Common myeloid progenitor, CD34-positive (primary cell): ENCODE data around the gene KIF14.
"Not testable (repeated sequence)": the region's sequence is repeated elsewhere in the genome, so short reads cannot be mapped to it uniquely, and the experiment has no call there.

Experiments used
- CTCF ChIA-PET: fragments of 350-600 bp; sonication (Branson Sonifier 250); formaldehyde crosslinking; loops from one replicate; lab custom pipeline; 2021; ENCODE audit warnings: antibody characterized with exemption; lab: Charles Lee
- POLR2A ChIA-PET: fragments of 350-600 bp; sonication (Branson Sonifier 250); formaldehyde crosslinking; loops from one replicate; lab custom pipeline; 2021; ENCODE audit warnings: antibody characterized with exemption; lab: Charles Lee
- DNase-seq, 3 donors: peaks; one replicate each; pipeline versions ENCODE4 v3.0.0 to v3.0.0-alpha.2; 2013
- H3K27ac ChIP-seq, 2 experiments: 1 replicate in 1 of 2; 2 replicates in 1 of 2; pipeline ENCODE4 v1.7.0; 2013; ENCODE audit warnings: inconsistent platforms in 2 of 2, low read length in 2 of 2, mild to moderate bottlenecking in 2 of 2, low read depth in 1 of 2, moderate library complexity in 1 of 2; ENCODE audit not compliant: severe bottlenecking in 2 of 2, insufficient read depth in 1 of 2, poor library complexity in 1 of 2
- H3K27me3 ChIP-seq, 5 experiments: replicated peaks in 2 of 5; 1 replicate in 3 of 5; 2 replicates in 2 of 5; pipeline versions ENCODE4 v1.6.1 to v1.7.0; 2013; ENCODE audit warnings: low read length in 4 of 5, mild to moderate bottlenecking in 2 of 5, moderate library complexity in 2 of 5, inconsistent platforms in 1 of 5; ENCODE audit not compliant: insufficient read depth in 5 of 5, control insufficient read depth in 4 of 5
- H3K36me3 ChIP-seq, 4 experiments: 1 replicate in 2 of 4; 2 replicates in 2 of 4; pipeline versions ENCODE4 v1.6.1 to v1.7.0; 2013; ENCODE audit warnings: low read length in 3 of 4, control low read depth in 1 of 4, mild to moderate bottlenecking in 1 of 4; ENCODE audit not compliant: control insufficient read depth in 4 of 4, insufficient read depth in 4 of 4
- H3K4me1 ChIP-seq, 4 experiments: 1 replicate in 3 of 4; 2 replicates in 1 of 4; pipeline versions ENCODE4 v1.6.1 to v1.7.1; 2013; ENCODE audit warnings: low read length in 3 of 4, mild to moderate bottlenecking in 3 of 4, control low read depth in 1 of 4, inconsistent platforms in 1 of 4, moderate library complexity in 1 of 4; ENCODE audit not compliant: control insufficient read depth in 4 of 4, insufficient read depth in 4 of 4; ENCODE audit errors: control extremely low read depth in 1 of 4
- H3K4me3 ChIP-seq, 7 experiments: 1 replicate in 4 of 7; 2 replicates in 3 of 7; pipeline versions ENCODE4 v1.5.1 to v1.7.0; 2013; ENCODE audit warnings: mild to moderate bottlenecking in 7 of 7, low read length in 6 of 7, moderate library complexity in 6 of 7, inconsistent platforms in 2 of 7, low read depth in 2 of 7, control low read depth in 1 of 7; ENCODE audit not compliant: insufficient read depth in 4 of 7, control insufficient read depth in 1 of 7; ENCODE audit errors: extremely low read depth in 1 of 7
- H3K9me3 ChIP-seq, 5 experiments: 1 replicate in 4 of 5; 2 replicates in 1 of 5; pipeline versions ENCODE4 v1.6.1 to v1.7.1; 2013; ENCODE audit warnings: low read length in 4 of 5, mild to moderate bottlenecking in 2 of 5, inconsistent platforms in 1 of 5, low read depth in 1 of 5, moderate library complexity in 1 of 5; ENCODE audit not compliant: control insufficient read depth in 4 of 5, insufficient read depth in 2 of 5; ENCODE audit errors: control extremely low read depth in 1 of 5
- WGBS: methylation state at CpG from one replicate; pipeline ENCODE4 v1.1.5; 2013; ENCODE audit not compliant: insufficient coverage; 5-methylcytosine and 5-hydroxymethylcytosine counted together

Gene KIF14

GRCh38 chr1:200530623-200531261 is 89.8 kb downstream of the KIF14 start:
- no peak overlapping the region for H3K4me3 ChIP-seq
- peak in 2 of 3 donors; percentile 22 to 45 for DNase-seq
- peaks cover 0 to 16% (median 6%) of the 10 kb centered on the region in 4 experiments for H3K4me1 ChIP-seq
- no peaks in the 10 kb centered on the region for H3K36me3 ChIP-seq
- CTCF ChIA-PET, result no interaction called here
- H3K27me3 ChIP-seq, result no peaks in the 10 kb centered on the region
- H3K9me3 ChIP-seq, result no peaks in the 10 kb centered on the region
- POLR2A ChIA-PET, result no interaction called here
- H3K27ac ChIP-seq, result no peak overlapping the region
- 100% methylated on average over 2 of the region's 7 CpGs for WGBS

DNA sequence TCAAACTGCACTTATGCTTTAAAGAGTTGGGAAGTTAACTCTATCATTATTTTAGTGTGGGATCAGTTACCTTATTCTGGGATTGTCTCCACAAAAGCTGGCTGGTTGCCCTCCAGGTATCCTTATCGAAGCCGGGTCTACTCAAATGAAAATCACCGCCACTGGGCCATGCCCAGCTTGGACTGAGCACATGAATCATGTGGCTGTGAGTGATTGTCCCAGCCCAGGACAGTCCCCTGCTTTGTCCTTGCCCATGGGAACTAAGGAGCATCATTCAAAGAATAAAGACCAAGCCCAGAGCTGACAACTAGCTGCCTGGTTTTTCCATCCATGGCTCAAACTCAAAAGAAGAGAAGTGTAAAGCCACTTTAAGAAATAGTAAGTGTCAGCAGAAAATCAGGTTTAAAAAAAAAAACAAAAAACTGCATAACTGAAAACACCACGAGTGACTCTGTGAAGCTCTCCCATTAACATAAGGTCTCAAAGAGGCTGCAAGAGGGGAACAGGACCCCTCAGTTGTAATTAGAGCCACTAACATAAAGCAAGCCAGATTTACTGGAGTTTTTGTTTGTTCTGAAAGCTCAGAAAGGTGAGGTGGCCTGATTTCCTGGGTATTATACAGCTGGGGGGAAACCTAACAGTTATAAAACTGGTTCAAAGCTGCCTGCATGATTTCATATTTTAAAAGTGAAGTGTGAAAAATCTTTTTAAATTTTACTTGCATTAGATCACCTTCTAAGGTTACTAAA is 91.5 kb downstream of the KIF14 start:
- no peaks in the 10 kb centered on the region for H3K9me3 ChIP-seq
- no peaks in the 10 kb centered on the region for H3K36me3 ChIP-seq
- no peak overlapping the region for H3K4me3 ChIP-seq
- ChIA-PET POLR2A (no interaction called here), CTCF (interaction anchor here (0.8 kb wide), 1 partner anchor 9 kb away, joined by 5 read pairs; no protein-coding TSS in a partner anchor)
- H3K27me3 ChIP-seq, result no peaks in the 10 kb centered on the region
- no peak for DNase-seq
- no peak overlapping the region for H3K27ac ChIP-seq
- WGBS, result 100% methylated on average over 3 of the region's 4 CpGs
- peaks cover 0 to 25% (median 8%) of the 10 kb centered on the region in 4 experiments for H3K4me1 ChIP-seq

DNA sequence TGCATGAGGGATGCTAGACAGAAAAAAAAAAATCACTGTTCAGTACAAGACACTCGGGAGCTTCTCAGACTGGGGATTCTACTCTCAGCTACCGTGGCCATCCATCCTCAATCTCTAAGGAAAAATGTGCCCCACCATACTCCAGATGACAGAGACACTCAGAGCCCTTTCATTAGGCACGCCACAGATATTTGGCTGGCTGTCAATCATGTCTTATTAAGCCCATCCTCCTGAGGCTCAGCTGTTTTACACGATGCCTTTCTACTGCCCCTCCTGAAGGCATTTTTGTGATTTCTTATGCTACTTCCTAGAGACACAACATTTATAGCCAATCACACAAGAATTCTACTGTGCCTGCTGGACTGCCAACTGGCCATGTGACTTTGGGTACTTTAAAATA is 92.9 kb downstream of the KIF14 start:
- CTCF ChIA-PET, result no interaction called here
- WGBS, result 90% methylated on average over 3 of the region's 4 CpGs

DNA sequence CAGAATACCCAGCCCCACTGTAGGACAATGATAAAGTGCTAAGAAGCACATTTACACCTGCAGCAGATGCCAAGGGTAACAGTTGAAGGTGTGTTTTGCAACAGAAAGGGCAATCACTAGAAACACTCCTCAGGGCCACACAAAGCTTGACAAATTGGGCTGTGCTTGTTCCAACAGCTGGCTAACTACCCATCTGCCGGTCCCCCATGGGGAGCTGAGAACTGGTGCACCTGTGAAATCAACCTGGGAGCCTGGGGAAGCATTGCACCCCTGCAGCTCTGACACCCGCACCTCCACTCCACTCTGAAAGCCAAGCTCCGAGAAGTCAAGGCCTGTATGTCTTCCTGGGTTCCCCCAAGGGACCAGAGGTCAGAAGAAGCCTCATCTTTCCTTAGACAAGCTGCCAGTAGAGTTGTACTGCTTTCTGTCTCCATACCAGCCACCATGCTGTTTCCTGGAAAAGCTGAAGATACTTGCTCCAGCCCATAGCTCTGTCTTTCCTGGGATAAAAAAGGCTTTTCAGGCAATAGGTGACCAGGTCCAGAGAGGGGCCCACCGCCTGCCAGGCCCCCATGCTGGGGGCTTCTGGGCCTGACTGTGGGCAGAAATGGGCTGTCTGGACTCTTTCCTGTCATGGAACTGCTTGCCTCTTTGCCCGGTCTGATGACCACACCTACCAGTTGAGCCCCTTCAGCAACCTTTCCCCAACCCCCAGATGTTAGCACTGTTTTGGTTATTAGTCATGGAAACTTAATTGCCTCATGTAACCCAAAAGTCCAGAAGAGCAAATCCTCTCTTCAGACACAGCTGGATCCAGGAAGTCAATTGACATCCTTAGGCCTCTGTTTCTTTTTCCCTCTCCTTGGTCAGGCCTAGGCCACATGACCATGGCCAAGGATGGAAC is 93.6 kb downstream of the KIF14 start:
- Histone ChIP-seq H3K36me3 (no peaks in the 10 kb centered on the region), H3K27ac (no peak overlapping the region), H3K9me3 (no peaks in the 10 kb centered on the region), H3K4me1 (peaks cover 0 to 25% (median 8%) of the 10 kb centered on the region in 4 experiments), H3K27me3 (no peaks in the 10 kb centered on the region), H3K4me3 (no peak overlapping the region)
- DNase-seq, result no peak
- ChIA-PET CTCF (interaction anchor here (0.8 kb wide), 1 partner anchor 18 kb away, joined by 4 read pairs; no protein-coding TSS in a partner anchor), POLR2A (no interaction called here)
- WGBS, result 92% methylated on average over 5 of the region's 5 CpGs

More for the DNA sequence above, 92.9 kb downstream of the KIF14 start:
- Histone ChIP-seq H3K9me3 (no peaks in the 10 kb centered on the region), H3K4me1 (peaks cover 0 to 25% (median 8%) of the 10 kb centered on the region in 4 experiments), H3K36me3 (no peaks in the 10 kb centered on the region), H3K27me3 (no peaks in the 10 kb centered on the region), H3K27ac (no peak overlapping the region), H3K4me3 (no peak overlapping the region)
- no peak for DNase-seq
- POLR2A ChIA-PET, result no interaction called here

GRCh38 chr1:200525090-200525987 is 95.2 kb downstream of the KIF14 start:
- Histone ChIP-seq H3K27ac (no peak overlapping the region), H3K36me3 (no peaks in the 10 kb centered on the region), H3K27me3 (no peaks in the 10 kb centered on the region), H3K4me3 (peak overlapping the region in 1 of 7 experiments; percentile 10), H3K4me1 (peaks cover 0 to 17% (median 6%) of the 10 kb centered on the region in 4 experiments), H3K9me3 (no peaks in the 10 kb centered on the region)
- DNase-seq, result peak; percentile 15 to 76 (median 67)
- WGBS, result 76% methylated on average over 7 of the region's 9 CpGs
- ChIA-PET POLR2A (no interaction called here), CTCF (interaction anchor here (0.7 kb wide), 1 partner anchor 60 kb away, joined by 3 read pairs; no protein-coding TSS in a partner anchor)

- CTCF ChIA-PET, POLR2A ChIA-PET, DNase-seq, H3K4me3 ChIP-seq, H3K27me3 ChIP-seq, H3K27ac ChIP-seq, H3K36me3 ChIP-seq, H3K9me3 ChIP-seq: not testable (repeated sequence)
- peaks cover 0 to 16% (median 8%) of the 10 kb centered on the region in 4 experiments for H3K4me1 ChIP-seq
- WGBS, result 100% methylated on average over 2 of the region's 5 CpGs
These were observed 96.0 kb downstream of the KIF14 start for GRCh38 chr1:200524551-200524950.
